ENCODE measurements around the gene AHCY.
"Not testable (repeated sequence)": the region's sequence is repeated elsewhere in the genome, so short reads cannot be mapped to it uniquely, and the experiment has no call there.

AHCY gene

DNA sequence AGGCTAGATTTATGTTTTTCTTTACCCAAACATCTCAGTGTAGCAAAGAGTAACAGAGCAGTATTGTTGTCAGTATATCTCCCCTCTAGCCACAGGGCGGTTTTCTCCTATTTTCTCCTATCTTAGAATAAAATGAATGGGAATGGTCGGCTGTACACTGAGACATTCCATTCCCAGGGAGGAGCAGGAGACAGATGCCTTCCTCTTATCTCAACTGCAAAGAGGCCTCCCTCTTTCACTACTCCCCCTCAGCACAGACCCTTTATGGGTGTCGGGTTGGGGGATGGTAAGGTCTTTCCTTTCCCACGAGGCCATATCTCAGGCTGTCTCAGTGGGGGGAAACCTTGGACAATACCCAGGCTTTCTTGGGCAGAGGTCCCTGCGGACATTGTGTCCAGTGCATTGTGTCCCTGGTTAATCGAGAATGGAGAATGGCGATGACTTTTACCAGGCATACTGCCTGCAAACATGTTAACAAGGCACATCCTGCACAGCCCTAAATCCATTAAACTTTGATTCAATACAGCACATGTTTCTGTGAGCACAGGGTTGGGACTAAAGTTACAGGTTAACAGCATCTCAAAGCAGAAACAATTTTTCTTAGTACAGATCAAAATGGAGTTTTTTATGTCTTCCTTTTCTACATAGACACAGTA, 50.6 kb downstream of the AHCY start:
- not testable (repeated sequence) for FAIRE-seq

DNA sequence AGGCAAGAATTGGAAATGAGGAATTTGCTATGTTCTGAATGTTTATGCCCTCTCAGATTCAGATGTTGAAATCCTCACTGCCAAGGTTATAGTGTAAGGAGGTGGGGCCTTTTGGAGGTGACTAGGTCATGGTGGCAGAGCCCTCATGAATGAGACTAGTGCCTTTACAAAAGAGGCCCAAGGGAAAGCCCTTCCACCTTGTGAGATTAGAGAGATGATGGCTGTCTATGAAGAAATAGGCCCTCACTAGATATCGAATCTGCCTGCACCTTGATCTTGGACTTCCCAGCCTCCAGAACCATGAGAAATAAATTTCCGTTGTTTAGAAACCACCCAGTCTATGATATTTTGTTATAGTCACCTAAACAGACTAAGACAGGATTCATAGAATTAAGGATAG, 51.5 kb downstream of the AHCY start:
- FAIRE-seq, result no peak

DNA sequence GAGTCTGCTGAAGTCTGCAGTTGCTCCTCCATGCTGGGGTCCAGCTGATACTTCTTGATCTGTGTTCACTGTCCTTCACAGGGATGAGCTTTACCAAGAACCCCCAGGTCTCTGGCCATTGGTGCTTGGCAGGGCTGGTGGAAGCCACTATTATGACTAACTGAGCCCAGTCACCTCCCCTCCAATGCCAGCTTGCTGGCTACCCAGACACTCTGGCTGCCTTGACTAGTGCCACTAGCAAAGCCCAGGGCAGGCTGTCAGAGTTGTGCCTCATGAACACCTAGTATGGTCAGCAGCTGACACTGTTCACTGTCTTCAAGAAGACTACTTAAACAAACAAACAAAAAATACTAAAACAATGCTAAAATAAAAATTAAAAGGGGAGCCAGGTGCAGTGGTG, 53.1 kb downstream of the AHCY start:
- no peak for FAIRE-seq

DNA sequence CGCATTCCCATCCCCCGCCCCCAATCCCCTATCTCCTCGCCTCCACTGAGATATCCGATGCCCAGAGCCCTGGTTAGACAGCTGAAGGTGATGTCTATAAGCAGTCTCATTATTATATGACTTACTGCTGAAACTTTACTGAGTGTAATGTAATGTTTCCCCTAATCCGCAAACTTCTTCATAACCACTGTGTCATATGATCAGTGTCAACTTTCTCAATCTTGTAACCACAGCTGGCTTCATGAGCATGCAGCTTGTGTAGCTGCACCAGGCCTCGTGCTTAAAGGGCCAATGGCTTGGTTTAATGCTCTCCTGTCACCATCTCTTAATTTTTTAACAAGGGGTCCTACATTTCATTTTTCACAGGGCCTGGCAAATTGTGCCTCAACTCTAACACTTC, 53.9 kb downstream of the AHCY start:
- FAIRE-seq, result no peak

DNA sequence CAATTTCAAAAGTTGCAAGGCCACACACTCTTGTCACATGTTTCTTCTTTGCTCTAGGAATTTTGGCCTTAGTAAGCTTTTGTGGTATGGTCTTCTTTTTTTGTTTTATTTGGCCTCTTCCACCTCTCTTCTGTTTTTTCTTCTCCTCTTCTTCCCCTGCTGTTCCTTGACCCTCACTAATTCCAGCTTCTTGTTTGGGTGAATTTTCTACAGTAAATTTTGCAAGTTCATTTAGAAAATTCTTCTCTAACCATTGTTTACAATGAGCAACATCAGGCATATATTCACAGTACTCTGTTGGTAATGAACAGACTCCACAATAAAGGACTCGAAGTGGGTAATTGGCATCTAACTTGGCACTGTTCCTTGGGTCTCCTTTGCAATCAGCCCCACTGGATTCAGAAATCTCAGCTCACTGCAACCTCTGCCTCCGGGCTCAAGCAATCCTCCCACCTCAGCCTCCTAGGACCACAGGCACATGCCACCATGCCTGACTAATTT, 57.0 kb downstream of the AHCY start:
- FAIRE-seq, result no peak

DNA sequence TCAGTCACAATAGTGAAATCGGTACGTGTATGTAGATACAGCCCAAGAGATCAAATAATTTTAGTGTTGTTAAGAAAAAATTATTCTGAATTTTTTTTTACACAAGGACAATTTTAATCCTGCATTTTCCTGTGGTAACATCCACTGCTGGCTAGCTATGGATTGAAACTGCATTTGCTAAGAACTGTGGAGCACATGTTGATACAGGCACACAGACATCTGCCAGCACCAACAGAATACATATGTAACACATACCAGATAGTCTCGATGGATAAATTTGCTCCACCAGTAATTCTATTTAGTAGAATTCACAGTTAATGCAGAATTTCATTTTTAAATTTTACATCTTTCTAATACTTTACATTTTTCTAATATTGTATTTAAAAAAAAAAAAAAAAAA, 59.8 kb downstream of the AHCY start:
- no peak for FAIRE-seq

DNA sequence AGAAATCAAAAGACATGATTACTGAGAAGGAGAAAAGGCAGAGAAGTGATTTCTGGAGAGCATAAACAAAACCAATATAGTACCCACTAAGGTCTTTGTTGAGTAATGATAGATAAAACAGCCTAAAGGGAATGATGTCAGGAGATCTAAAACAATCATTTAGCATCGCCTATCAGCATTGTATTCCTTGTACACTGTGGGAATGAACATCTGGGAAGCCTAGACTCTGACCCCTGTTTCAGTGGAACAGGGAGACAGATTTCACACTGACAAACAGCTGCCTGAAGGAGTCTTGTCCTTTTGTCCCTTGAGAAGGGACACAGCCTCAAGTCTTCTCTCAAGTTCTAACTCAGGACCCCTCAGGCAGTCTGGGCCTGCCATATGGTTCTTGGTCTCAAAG, 60.3 kb downstream of the AHCY start:
- no peak for FAIRE-seq

DNA sequence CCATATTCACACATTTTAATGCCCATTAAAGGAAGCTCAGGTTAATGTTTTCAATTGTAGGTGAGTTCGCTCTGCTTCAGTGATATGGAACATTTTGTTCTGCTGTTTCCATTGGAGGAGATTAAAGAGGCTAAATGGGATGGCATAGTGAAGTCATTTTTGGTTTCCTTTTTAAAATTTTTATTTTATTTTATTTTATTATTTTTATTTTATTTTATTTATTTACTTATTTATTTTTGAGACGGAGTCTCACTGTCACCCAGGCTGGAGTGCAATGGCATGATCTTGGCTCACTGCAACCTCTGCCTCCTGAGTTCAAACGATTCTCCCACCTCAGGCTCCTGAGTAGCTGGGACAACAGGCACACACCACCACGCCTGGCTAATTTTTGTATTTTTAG, 61.1 kb downstream of the AHCY start:
- FAIRE-seq, result not testable (repeated sequence)

DNA sequence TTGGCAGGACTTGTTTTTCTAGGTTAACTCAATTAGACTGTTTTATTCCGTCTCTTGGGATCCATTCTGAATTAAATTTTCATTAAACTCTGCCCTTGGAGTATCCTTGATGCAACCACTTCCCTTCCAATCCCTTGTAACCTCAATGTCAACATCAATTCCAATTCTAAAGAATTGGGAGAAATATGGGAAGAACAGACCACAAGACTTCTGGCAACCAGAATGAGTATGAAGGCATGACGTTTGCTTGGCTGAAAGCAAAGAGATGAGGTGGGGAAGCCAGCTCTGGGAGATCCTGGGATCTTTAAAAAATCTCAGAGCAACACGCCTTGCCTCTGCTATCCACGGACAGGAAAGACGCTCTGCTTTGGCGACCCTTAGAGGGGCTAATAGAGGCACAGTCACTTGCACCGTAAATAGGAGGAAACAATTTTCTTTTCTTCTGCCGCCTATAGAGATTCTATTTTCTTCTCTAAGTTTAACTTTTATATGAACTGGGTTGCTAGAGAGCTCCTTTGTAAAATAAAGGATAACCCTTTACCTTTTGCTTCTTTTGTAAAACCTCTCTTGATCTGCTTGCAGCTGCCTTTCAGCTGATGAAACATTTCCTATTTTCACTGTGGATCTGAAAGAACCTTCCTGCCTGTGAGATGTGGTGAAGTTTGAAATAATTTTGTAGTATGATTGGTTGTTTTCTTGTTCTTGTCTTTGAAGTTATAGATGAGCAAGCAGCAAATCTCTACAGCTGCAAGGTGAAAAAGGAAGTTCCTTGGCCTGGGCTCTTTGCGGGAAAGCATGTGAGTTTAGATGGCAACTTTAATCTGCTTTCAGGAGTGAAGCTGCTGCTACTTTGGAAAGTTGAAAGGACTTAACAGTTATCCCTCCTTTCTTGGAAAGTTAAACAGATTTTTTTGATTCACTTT, 62.2 kb downstream of the AHCY start, which contains the start of gene ASIP:
Gene ASIP (plus strand): TSS at position 731 of the 923 bp plus-strand sequence. CDS start 18,952 bp downstream, outside the sequence.
- FAIRE-seq, result no peak

DNA sequence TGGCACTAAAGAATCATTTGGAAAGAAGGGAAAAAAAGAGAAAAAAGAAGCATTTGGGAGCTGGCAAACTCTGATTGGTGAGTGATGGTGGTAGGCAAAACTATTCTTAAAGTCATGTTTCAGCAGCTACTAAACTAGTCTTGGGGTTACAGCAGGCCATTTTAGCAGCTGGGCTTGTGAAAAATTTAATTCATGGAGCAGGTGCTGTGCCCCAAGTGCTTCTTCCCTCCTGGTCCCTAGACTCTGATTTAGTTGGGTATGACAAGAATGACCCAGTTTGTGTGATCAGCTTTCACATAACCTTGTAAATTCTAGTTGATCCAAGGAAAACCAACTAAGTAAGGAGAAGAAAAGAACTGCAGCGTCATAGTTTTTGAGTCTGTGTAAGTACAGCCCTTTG, 63.0 kb downstream of the AHCY start:
- FAIRE-seq, result no peak

DNA sequence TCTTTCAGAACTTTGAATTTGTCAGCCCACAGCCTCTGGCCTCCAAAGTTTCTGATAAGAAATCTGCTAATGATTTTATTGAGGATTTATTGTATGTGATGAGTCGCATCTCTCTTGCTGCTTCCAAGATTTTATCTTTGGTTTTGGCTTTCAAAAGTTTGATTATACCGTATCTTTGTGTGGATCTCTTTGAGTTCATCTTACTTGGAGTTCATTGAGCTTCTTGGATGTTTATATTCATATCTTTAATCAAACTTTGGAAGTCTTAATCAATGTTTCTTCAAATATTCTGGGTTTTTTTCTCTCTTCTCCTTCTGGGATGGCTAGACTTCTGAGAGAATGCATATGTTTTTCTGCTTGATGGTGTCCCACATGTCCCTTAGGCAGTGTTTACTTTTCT, 65.2 kb downstream of the AHCY start:
- no peak for FAIRE-seq

DNA sequence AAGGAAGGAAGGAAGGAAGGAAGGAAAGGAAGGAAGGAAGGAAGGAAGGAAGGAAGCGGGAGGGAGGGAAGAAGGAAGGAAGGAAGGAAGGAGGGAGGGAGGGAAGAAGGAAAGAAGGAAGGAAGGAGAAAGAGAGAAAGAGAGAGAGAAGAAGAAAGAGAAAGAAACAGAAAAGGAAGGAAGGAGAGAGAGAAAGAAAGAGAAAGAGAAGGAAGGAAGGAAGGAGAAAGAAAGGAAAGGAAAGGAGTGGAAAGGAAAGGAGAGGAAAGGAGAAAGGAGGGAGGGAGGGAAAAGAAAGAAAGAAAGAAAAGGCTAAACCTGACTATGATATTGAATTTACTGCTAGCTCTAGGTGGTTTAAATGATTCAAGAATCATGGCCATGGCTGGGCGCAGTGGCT, 67.3 kb downstream of the AHCY start:
- no peak for FAIRE-seq

DNA sequence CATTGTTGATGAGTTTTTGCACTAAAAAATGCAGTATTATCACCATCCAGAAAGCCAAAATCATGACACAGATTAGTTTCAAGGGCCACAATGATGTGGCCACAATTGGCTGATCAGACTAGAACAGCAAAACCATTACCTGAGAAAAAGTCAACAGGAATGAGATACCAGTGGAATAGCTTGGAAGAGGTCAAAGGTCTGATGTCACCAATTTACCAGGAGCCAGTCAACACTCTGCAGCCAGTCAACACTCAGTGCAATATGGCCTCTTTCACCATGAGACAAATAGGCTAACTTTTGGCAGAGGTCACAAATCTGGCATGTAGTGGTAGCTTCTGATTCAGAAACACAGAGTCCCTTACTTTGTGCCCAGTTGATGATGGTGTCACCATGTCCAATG, 69.5 kb downstream of the AHCY start:
- FAIRE-seq, result no peak

DNA sequence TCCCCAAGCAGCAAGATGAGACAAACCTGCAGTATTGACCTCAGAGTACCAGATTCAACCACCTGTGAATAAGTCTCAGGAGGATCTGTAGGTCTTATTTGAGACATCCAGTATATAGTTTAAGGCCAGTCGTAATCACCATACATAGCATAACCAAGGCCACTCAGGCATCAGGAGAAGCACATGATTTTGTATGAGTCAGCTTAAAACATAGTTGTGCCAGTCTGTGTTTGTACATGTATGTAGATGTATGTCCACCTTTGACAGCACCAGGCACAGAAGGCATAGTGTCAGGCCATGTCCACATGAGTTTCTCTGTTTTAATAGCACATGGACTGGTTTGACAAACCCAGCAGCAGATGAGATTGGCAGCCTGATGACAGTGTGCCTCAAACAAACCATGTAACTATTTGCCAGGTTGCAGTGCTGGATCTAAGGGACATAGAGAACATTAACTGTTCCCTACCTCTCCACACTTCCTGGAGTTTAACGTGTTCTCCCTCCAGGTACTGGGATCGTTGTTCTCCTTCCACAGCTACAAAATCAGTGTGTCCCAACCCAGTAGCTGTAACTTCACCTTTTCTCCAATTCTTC, 70.6 kb downstream of the AHCY start:
- no peak for FAIRE-seq

DNA sequence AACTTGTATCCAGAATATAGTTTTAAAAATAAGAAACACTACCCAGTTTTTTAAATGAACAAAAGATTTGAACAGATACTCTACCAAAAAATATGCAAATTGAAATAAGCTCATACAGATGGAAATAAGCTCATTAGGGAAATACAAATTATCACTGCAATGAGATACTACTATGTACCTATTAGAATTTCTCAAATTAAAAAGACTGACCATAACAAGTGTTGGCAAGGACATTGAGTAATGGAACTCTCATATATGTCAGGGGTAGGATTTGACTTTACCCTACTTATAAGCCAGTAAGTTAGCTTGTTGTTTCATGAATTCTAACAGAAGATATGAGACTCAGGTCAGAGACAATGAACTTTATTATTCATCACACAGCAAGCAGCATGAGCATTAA, 71.5 kb downstream of the AHCY start:
- FAIRE-seq, result no peak

Data from endometrium (tissue), 2 donors.